GM15510 (cell line): Measurements from ENCODE around the gene HGFAC.

ENCODE experiments used
- POLR2A ChIP-seq: IDR thresholded peaks from 3 replicates; pipeline ENCODE4 v1.6.1; 2011; ENCODE audit warnings: borderline replicate concordance; ENCODE audit not compliant: insufficient read length; ENCODE audit errors: extremely low read depth

Gene HGFAC

DNA sequence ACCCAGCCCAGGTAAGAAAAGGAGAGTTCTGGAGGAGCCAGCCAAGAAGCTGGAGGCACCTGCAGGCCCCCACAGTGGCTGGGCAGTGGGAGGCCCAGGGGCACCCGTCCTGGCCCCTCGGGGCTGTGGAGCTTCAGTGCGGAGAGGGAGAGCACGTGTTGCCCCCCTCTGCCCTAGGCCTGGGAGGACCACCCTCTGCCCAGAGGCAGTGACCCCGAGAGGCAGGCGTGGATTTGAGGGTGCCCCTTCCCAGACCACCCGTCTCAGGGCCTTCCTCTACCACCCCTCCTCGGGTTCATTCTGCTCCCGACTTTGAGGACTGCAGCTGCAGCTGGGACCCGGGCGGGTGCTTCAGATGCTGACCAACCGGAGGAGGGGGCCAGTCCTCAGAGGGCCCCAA, 12.1 kb upstream of the HGFAC start:
- no peak for TF ChIP-seq POLR2A

GRCh38 chr4:3430524-3430923, 11.2 kb upstream of the HGFAC start:
- no peak for TF ChIP-seq POLR2A

DNA sequence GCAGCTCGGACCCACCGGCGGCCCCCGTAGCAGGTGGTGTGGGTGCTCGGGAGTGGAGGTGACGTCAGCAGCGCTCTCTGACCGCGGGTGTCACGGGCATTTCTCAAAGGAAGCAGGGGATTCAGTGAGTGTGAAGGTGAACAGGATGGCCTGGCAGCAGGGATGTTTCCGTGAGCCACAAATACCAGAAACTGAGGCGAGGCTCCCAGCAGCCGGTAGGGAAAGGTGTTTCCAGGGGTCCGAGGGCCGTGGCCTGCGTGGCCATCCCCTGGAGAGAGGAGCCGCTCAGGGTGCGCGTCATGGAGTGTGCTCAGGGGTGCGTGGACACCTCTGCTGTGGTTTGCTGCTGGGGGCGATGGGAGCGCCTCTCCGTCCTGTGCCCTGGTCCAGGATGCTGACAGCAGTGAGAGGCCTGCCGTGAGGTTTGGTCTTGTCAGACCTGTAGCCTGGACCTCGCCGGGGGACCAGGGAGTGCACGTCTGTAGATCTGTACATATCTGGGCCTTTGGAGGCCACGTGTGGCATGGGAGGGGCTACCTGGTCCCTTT, 10.2 kb upstream of the HGFAC start:
- no peak for TF ChIP-seq POLR2A

DNA sequence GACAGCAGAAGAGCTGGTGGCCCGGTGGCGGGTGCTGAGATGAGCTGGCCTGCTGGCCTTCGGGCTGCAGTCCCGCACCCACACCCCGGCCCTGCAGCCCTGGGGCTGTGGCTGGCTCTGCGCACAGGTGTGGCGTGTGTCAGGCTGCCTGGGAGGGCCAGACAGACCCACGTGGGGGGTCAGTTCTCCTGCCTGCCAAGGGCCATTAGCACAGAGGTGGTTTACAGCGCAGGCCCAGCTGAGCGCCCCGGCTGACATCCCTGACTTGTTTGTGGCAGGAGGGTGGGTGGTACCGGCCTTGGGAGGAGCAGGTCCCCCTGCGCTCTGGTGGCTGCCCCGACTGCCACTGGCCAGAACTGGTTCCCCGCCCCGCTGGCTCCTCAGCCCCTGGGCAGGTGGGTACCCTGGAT, 9.4 kb upstream of the HGFAC start:
- no peak for TF ChIP-seq POLR2A

- TF ChIP-seq POLR2A = no peak
These were observed 8.5 kb upstream of the HGFAC start for GRCh38 chr4:3433138-3433869.

- no peak for TF ChIP-seq POLR2A
These were observed 6.7 kb upstream of the HGFAC start for GRCh38 chr4:3434881-3435685.

GRCh38 chr4:3435686-3435956, 6.1 kb upstream of the HGFAC start:
- TF ChIP-seq POLR2A = no peak

GRCh38 chr4:3436048-3436797, 5.5 kb upstream of the HGFAC start:
- TF ChIP-seq POLR2A = no peak

DNA sequence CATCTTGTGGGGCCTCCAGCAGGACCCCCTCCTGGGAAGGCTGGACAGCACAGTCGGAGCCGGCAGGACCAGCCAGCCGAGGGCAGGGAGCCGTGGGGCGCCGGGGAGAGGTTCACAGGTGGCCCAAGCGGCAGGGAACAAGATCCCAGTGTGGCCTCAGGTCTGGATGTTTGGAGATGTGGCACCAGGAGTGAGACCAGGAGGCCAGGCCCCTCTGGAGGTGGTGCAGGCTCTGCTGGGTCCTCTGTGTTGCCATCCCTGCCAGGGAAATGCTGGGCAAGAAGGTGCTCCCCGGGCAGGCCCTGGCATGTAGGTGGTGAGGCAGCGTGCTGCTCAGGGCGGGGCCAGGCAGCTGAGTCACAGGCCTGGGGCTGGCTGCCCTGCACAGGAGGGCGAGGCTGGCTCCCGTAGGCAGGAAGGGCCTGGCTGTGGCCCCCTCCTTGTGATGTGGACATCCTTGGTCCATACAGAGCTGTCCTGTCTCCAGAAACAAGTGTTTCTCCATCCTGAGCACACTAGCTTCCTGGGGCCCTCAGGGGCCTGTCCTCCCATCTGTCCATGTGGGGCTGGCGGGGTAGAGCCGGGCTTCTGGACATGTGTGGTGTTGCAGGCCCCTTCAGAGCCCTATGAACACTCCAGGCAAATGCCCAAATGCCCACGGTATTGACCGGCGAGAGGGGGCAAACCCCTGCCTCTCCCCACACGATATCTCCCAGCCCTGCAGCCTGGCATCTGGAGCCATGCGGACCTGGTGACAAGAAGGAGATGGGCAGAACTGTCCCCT, 4.8 kb upstream of the HGFAC start:
- no peak for TF ChIP-seq POLR2A

DNA sequence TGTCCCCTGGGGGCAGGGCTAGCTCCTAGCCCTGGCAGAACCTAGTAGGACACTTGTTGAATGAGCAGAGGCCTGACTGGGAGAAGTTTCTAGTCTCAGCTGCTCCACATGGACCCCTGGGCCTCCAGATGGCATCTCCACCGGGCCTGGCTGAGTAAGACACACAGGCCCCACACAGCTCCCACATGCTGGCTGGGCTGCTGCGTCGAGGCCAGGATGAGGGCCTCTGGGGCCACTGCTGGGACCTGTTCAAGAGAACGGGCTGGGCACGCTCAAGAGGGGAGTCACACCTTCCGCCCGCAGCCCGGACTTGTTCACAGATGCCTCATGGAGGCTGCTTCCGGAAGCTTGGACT, 4.2 kb upstream of the HGFAC start:
- no peak for TF ChIP-seq POLR2A

- TF ChIP-seq POLR2A = no peak
These were observed 3.5 kb upstream of the HGFAC start for GRCh38 chr4:3437998-3438846.

DNA sequence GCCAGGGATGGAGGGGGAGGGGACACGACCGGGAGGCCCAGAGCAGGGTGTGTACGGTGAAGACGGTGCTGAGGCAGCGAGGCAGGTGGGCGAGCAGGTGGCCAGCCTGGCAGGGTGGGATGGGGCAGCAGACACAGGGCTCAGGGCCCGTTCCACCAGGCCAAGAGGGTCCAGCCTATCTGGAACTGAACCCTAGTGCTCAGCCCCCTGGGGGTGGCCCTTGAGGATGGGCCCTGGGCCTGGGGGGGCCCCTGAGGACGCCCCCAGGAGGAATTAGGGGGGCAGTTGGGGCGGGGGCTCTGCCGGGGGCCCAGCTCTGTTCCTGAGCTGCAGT, 3.0 kb upstream of the HGFAC start:
- no peak for TF ChIP-seq POLR2A

DNA sequence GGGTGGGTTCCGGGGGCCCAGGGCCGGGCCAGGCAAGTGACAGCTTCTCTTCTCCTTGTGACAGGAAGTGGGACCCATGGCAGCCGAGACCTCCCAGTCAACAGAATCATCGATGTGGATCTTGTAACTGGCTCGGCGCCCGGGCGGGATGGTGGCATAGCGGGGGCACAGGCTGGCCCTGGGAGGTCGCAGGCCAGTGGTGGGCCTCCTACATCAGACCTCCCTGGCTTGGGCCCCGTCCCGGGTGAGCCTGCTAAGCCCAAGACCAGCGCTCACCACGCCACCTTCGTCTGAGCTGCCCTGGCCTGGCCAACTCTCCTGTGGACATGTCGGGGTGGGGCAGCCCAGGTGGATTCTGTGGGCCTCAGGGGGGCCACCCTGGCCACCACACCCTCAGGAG, 2.4 kb upstream of the HGFAC start:
- no peak for TF ChIP-seq POLR2A

GRCh38 chr4:3440011-3440410, 1.8 kb upstream of the HGFAC start:
- TF ChIP-seq POLR2A = no peak

DNA sequence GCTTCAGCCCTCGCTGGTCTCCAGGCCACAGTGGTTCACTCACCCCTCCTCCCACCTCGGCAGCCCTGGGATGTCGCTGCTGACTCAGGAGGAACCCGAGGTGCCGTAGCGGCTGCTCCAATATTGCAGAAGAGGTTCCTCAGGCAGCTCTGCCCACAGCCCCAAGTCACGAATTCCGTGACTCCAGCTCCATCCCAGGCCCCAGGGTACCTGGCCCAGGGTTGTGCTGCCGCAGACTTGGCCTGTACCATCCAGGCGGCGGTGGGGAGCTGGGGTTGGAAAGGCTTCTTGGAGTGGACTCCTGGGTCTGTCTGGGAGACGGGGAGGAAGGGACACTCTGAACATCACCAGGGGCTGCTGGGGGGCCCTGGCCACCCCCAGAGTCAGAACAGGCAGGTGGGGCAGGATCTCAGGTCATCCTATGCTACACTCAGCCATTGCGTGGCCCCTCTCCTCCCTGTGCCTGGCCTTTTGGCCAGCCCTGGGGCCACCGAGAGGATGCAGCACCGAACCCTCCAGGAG, 728 bp upstream of the HGFAC start:
- TF ChIP-seq POLR2A = no peak
